Right atrium auricular region (tissue), 2 donors: ENCODE measurements around the gene FCRLA. TPM values are rescaled to one million over a fixed set of nuclear protein-coding genes. Genes with fewer than 3 reads are reported as not detected.
"Not testable (repeated sequence)": the region's sequence is repeated elsewhere in the genome, so short reads cannot be mapped to it uniquely, and the experiment has no call there.

Experiments used
- DNase-seq: peaks from one replicate; pipeline ENCODE4 v3.0.0-alpha.2; 2019; ENCODE audit warnings: low spot score
- H3K27ac ChIP-seq, 2 donors: fragments of 200-600 bp; sonication (generic); 1 replicate in 1 of 2; 2 replicates in 1 of 2; pipeline ENCODE4 v1.5.1; 2016 to 2019
- H3K27me3 ChIP-seq, 2 donors: fragments of 200-600 bp; sonication (generic); one replicate each; pipeline versions ENCODE4 v1.5.1 to v1.6.0; 2017 to 2019
- H3K36me3 ChIP-seq: fragments of 200-600 bp; sonication (generic); one replicate; pipeline ENCODE4 v1.5.1; 2016
- H3K4me1 ChIP-seq, 2 donors: fragments of 200-600 bp; sonication (generic); one replicate each; pipeline versions ENCODE4 v1.5.1 to v1.6.0; 2017 to 2019
- H3K4me3 ChIP-seq, 2 donors: fragments of 200-600 bp; sonication (generic); 1 replicate in 1 of 2; 2 replicates in 1 of 2; pipeline ENCODE4 v1.5.1; 2017 to 2019; ENCODE audit warnings: mild to moderate bottlenecking in 1 of 2, moderate library complexity in 1 of 2
- H3K9me3 ChIP-seq, 2 donors: fragments of 200-600 bp; sonication (generic); one replicate each; pipeline ENCODE4 v1.5.1; 2019
- total RNA-seq, 2 donors: library from RNA; depleted of rRNA; stranded (reverse); fragments of >200 nt; gene quantifications; one replicate each; pipeline ENCODE4 v1.1.0, GENCODE V29; 2016
- TF ChIP-seq, protein P1 (sequence below), 2 donors: fragments of 200-600 bp; sonication (generic); IDR thresholded peaks; one replicate each; pipeline ENCODE4 v1.5.1; 2019; ENCODE audit warnings: antibody characterized with exemption in 2 of 2

Gene FCRLA
- total RNA-seq, 2 donors from 2014 or later, result 0.20 TPM; not detected in 1

DNA sequence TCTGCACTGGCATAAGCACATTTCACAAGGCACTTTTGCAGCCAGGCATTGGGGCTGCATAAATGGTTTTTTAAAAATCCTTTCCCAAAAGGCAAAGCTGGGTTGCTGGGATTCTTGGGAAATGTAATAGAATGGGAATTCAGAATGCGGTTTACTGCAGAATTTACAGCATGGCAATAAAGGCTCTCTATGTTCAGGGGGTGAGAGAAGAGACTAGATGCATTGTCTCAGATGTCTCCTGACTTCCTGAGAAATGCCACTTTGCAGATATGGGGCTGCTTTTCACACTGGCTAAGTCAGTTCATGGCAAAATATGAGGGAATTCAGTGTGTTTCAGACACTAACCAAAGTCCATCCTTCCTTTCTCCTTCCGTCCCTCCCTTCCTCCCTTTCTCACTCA is 30.6 kb upstream of the FCRLA start:
- TF ChIP-seq, protein P1, sequence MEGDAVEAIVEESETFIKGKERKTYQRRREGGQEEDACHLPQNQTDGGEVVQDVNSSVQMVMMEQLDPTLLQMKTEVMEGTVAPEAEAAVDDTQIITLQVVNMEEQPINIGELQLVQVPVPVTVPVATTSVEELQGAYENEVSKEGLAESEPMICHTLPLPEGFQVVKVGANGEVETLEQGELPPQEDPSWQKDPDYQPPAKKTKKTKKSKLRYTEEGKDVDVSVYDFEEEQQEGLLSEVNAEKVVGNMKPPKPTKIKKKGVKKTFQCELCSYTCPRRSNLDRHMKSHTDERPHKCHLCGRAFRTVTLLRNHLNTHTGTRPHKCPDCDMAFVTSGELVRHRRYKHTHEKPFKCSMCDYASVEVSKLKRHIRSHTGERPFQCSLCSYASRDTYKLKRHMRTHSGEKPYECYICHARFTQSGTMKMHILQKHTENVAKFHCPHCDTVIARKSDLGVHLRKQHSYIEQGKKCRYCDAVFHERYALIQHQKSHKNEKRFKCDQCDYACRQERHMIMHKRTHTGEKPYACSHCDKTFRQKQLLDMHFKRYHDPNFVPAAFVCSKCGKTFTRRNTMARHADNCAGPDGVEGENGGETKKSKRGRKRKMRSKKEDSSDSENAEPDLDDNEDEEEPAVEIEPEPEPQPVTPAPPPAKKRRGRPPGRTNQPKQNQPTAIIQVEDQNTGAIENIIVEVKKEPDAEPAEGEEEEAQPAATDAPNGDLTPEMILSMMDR (IDR thresholded peaks at IDR 0.05), result no peak
- no peaks in the 10 kb centered on the region for H3K36me3 ChIP-seq
- no peaks in the 10 kb centered on the region for H3K9me3 ChIP-seq
- H3K27me3 ChIP-seq, result no peaks in the 10 kb centered on the region
- no peak for DNase-seq
- H3K27ac ChIP-seq, result no peak overlapping the region
- H3K4me1 ChIP-seq, result no peaks in the 10 kb centered on the region
- H3K4me3 ChIP-seq, result no peak overlapping the region

DNA sequence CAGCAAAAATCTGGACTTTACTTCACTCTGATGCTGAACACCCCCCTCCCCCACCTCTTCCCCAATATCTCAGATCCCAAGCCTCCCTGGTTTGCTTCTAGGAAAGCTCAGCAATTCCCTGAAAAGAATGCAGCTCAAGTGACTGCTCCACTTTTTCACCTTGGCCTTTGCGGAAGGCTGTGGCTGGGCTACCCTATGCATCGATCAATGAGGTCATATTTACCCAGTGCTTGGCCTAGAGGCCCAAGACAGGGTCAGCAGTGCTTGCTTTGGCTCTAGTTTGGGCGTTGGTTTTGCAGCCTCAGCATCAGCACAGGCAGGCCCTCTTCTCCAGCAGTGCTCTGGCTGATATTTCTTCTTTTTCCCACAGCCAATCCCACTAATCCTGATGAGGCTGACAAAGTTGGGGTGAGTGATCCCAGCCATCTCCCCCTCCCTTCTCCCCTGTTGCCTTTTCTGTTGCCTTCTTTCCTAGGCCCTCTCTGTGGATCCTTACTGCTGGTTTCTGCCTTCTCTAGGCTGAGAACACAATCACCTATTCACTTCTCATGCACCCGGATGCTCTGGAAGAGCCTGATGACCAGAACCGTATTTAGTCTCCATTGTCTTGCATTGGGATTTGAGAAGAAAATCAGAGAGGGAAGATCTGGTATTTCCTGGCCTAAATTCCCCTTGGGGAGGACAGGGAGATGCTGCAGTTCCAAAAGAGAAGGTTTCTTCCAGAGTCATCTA is 29.9 kb upstream of the FCRLA start:
- Histone ChIP-seq H3K9me3 (no peaks in the 10 kb centered on the region), H3K4me1 (no peaks in the 10 kb centered on the region), H3K27me3 (no peaks in the 10 kb centered on the region), H3K4me3 (no peak overlapping the region), H3K27ac (no peak overlapping the region), H3K36me3 (no peaks in the 10 kb centered on the region)
- TF ChIP-seq, protein P1 (IDR thresholded peaks at IDR 0.05), result no peak
- DNase-seq, result no peak

DNA sequence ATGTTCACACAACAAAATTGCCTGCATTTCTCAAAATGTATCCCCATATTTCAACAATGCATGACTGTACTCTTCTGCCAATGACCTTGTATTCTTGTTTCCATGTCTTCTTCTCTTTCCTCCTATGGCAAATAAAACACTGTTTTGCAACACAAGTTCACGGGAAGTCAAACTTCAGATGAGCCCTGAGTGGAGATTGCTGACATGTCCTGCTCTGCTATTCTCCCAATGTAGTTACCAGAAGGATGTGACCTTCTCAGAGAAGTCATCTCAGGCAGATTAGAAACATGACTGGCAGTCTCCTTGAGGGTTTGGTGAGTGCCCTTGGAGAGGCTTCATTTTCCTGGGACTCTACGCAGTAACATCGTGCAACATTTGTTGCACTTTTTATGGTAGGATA is 28.5 kb upstream of the FCRLA start:
- Histone ChIP-seq H3K4me1 (no peaks in the 10 kb centered on the region), H3K27me3 (no peaks in the 10 kb centered on the region), H3K27ac (no peak overlapping the region), H3K9me3 (no peaks in the 10 kb centered on the region), H3K36me3 (no peaks in the 10 kb centered on the region), H3K4me3 (no peak overlapping the region)
- TF ChIP-seq, protein P1 (IDR thresholded peaks at IDR 0.05), result no peak
- DNase-seq, result no peak

DNA sequence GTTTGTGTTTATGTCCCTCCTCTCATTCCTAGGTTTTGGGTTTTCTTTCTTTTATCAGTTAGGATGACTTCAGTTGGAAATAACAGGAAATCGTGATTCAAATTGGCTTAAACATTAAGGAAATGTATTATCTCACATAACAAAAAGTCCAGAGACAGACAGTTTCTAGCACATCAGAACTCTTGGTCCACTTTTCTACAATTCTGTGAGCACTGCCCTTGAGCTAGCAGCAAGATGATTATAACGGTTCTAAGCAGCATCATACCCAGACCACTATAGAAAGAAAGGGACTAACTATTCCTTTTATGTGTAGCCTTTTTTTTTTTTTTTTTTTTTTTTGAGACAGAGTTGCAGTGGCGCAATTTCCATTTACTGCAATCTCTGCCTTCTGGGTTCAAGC is 25.1 kb upstream of the FCRLA start:
- TF ChIP-seq, protein P1 (IDR thresholded peaks at IDR 0.05), result no peak
- Histone ChIP-seq H3K27me3 (no peaks in the 10 kb centered on the region), H3K27ac (no peak overlapping the region), H3K4me3 (no peak overlapping the region), H3K9me3 (no peaks in the 10 kb centered on the region), H3K4me1 (no peaks in the 10 kb centered on the region), H3K36me3 (no peaks in the 10 kb centered on the region)
- no peak for DNase-seq

DNA sequence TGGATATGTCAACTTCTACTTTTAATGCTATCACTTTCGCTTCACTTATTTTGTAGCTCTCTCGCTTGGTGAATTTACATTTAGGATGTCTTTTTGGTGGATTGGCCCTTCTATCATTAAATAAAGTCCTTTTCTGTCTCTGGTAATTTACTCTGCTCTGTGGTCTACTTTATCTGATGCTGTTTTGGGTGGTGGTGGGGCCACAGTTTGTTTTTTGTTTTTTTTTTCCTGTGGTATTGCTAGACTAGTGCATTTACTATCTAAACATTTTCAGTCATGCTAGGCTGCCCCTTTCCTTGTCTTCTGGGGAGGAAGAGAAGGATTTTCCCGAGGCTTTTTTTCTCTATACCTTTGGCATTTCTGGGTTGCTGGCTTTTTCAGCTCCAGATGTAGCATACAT is 18.1 kb upstream of the FCRLA start:
- H3K27ac ChIP-seq, result no peak overlapping the region
- H3K4me3 ChIP-seq, result no peak overlapping the region
- no peak for DNase-seq
- H3K4me1 ChIP-seq, result no peaks in the 10 kb centered on the region
- H3K9me3 ChIP-seq, result no peaks in the 10 kb centered on the region
- no peaks in the 10 kb centered on the region for H3K36me3 ChIP-seq
- H3K27me3 ChIP-seq, result no peaks in the 10 kb centered on the region
- TF ChIP-seq, protein P1 (IDR thresholded peaks at IDR 0.05), result no peak

DNA sequence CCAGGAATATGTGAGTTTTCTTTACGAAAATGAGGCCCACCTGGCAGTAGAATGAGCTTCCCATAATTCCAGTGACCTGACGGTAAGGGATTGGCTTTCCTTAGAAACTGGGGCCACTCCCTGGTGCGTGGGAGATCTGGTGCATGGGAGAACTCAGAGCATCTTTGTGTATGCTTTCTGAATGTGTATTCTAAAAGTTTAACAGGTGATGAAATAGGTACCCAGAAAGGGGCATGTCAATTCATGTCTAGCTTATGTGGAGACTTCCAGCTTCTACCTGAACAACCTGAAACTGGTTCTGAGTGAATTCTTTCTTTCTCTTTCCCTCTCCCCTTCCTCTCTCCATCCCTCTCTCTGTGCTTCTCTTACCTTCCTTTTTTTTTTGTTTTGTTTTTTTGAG is 15.2 kb upstream of the FCRLA start:
- no peaks in the 10 kb centered on the region for H3K27me3 ChIP-seq
- H3K27ac ChIP-seq, result no peak overlapping the region
- no peaks in the 10 kb centered on the region for H3K9me3 ChIP-seq
- no peak for DNase-seq
- no peak overlapping the region for H3K4me3 ChIP-seq
- no peaks in the 10 kb centered on the region for H3K36me3 ChIP-seq
- TF ChIP-seq, protein P1 (IDR thresholded peaks at IDR 0.05), result no peak
- no peaks in the 10 kb centered on the region for H3K4me1 ChIP-seq

DNA sequence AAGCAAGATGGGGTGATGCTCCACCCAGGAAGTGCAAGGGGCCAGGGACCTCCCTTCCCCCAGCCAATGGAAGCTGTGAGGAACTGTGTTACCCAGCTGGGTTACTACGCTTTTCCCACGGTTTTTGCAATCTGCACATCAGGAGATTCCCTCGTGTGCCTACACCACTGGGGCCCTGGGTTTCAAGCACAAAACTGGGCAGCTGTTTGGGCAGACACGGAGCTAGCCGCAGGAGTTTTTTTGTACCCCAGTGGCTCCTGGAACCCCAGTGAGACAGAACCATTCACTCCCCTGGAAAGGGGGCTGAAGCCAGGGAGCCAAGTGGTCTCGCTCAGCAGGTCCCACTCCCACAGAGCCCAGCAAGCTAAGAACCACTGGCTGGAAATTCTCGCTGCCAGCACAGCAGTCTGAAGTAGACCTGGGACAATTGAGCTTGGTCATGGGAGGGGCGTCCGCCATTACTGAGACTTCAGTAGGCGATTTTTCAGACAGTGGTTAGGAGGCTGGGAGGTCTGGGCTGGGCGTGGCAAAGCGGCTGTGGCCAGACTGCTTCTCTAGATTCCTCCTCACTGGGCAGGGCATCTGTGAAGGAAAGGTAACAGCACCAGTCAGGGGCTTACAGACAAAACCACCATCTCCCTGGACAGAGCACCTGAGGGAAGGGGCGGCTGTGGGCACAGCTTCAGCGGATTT is 13.9 kb upstream of the FCRLA start:
- H3K36me3 ChIP-seq, H3K4me3 ChIP-seq, H3K4me1 ChIP-seq, H3K9me3 ChIP-seq, H3K27me3 ChIP-seq, DNase-seq, H3K27ac ChIP-seq: not testable (repeated sequence)

DNA sequence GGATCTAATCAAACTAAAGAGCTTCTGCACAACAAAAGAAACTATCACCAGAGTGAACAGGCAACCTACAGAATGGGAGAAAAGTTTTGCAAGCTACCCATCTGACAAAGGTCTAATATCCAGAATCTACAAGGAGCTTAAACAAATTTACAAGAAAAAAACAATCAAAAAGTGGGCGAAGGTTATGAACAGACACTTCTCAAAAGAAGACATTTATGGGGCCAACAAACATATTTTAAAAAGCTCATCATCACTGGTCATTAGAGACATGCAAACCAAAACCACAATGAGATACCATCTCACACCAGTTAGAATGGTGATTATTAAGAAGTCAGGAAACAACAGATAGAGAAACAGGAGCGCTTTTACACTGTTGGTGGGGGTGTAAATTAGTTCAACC is 8.7 kb upstream of the FCRLA start:
- not testable (repeated sequence) for DNase-seq, H3K4me1 ChIP-seq, H3K27me3 ChIP-seq, H3K9me3 ChIP-seq, H3K27ac ChIP-seq, H3K4me3 ChIP-seq, H3K36me3 ChIP-seq
